Panc1 (cell line): Measurements from ENCODE around the gene PITX3. TPM values are rescaled to one million over a fixed set of nuclear protein-coding genes. Genes with fewer than 3 reads are reported as not detected.

Experiments
- ATAC-seq: fragments of 200-7000 bp; cut with Tn5 transposase; 2 replicates; pipeline ENCODE4 v1.9.1; 2020; ENCODE audit warnings: mild to moderate bottlenecking, moderate library complexity
- BruUV-seq: library from RNA; stranded (reverse); fragments of 400-500 nt; replicated peaks from 2 replicates; lab custom pipeline; 2021; lab: Mats Ljungman, UMichigan
- CTCF ChIA-PET: fragments of 300-600 bp; sonication (Branson Sonifier 250); formaldehyde crosslinking; loops from one replicate; lab custom pipeline; 2022; ENCODE audit warnings: antibody characterized with exemption; lab: Charles Lee
- POLR2A ChIA-PET: fragments of 300-600 bp; sonication (Branson Sonifier 250); formaldehyde crosslinking; loops from one replicate; lab custom pipeline; 2022; ENCODE audit warnings: antibody characterized with exemption; lab: Charles Lee
- DNase-seq: peaks from one replicate; pipeline ENCODE4 v3.0.0-alpha.2; 2010; ENCODE audit warnings: low read depth, low spot score
- H3K27ac ChIP-seq: 2 replicates; pipeline ENCODE4 v1.5.1; 2011; ENCODE audit warnings: mild to moderate bottlenecking, low read length, inconsistent platforms
- H3K27me3 ChIP-seq: fragments of 200-500 bp; sonication (Bioruptor generic); 2 replicates; pipeline ENCODE4 v1.6.0; 2014; ENCODE audit warnings: low read length, inconsistent platforms; ENCODE audit not compliant: control insufficient read depth, insufficient read depth
- H3K36me3 ChIP-seq: fragments of 200-500 bp; sonication (Bioruptor generic); 2 replicates; pipeline ENCODE4 v1.5.1; 2014; ENCODE audit warnings: inconsistent platforms, mild to moderate bottlenecking, low read length, moderate library complexity; ENCODE audit not compliant: control insufficient read depth, insufficient read depth
- H3K4me1 ChIP-seq: 2 replicates; pipeline ENCODE4 v1.5.1; 2011; ENCODE audit warnings: inconsistent platforms, mild to moderate bottlenecking, low read length, moderate library complexity; ENCODE audit not compliant: control insufficient read depth, insufficient read depth
- H3K4me3 ChIP-seq, 2 experiments: 2 replicates each; pipeline ENCODE4 v1.5.1; 2011 to 2012; ENCODE audit warnings: low read depth in 2 of 2, low read length in 2 of 2, mild to moderate bottlenecking in 2 of 2, inconsistent platforms in 1 of 2, moderate library complexity in 1 of 2
- H3K9me3 ChIP-seq: fragments of 200-500 bp; sonication (Bioruptor generic); 2 replicates; pipeline ENCODE4 v1.5.1; 2014; ENCODE audit warnings: low read depth, mild to moderate bottlenecking, inconsistent platforms, low read length, moderate library complexity; ENCODE audit not compliant: control insufficient read depth, insufficient read depth
- CTCF ChIP-seq: fragments of 450-650 bp; IDR thresholded peaks from 2 replicates; pipeline ENCODE4 v1.5.1; 2017; ENCODE audit warnings: mild to moderate bottlenecking
- POLR2AphosphoS5 ChIP-seq: IDR thresholded peaks from 2 replicates; pipeline ENCODE4 v1.6.1; 2012; ENCODE audit warnings: mild to moderate bottlenecking, low read depth, low read length, moderate library complexity
- REST ChIP-seq, 2 experiments: IDR thresholded peaks; 2 replicates each; pipeline ENCODE4 v1.6.1; 2011 to 2012; ENCODE audit warnings: low read depth in 2 of 2, control low read depth in 1 of 2, low read length in 1 of 2, mild to moderate bottlenecking in 1 of 2, moderate library complexity in 1 of 2; ENCODE audit not compliant: insufficient read depth in 1 of 2
- SIN3A ChIP-seq: IDR thresholded peaks from 2 replicates; pipeline ENCODE4 v1.6.1; 2012; ENCODE audit warnings: low read depth, mild to moderate bottlenecking, low read length, moderate library complexity, borderline replicate concordance; ENCODE audit not compliant: insufficient read depth
- TCF7L2 ChIP-seq: IDR thresholded peaks from 2 replicates; pipeline ENCODE4 v1.6.1; 2011; ENCODE audit warnings: mild to moderate bottlenecking, low read depth, low read length, inconsistent platforms
- in situ Hi-C: cut with HindIII; loops from 2 replicates; pipeline ENCODE4 v1.10.0; 2016; ENCODE audit warnings: low sequenced_read_pairs, low pct_unique_long_range_greater_than_20kb
- intact Hi-C: fragments of 100-400 bp; cut with micrococcal nuclease; formaldehyde crosslinking; loops from one replicate; pipeline ENCODE4 v1.10.0; 2022; ENCODE audit not compliant: unreplicated experiment
- total RNA-seq: library from RNA; stranded (reverse); gene quantifications from one replicate; pipeline ENCODE4 v1.2.1, GENCODE V29; 2021; ENCODE audit not compliant: unreplicated experiment

PITX3 gene
- total RNA-seq, 1 experiment from 2014 or later, result 0.49 TPM

GRCh38 chr10:102287538-102287937 is 46.2 kb upstream of the PITX3 start:
- ATAC-seq (no peak), DNase-seq (no peak)
- in situ Hi-C loops, result no loop called here
- CTCF ChIA-PET, result no interaction called here
- no peak overlapping the region for H3K4me3 ChIP-seq
- H3K36me3 ChIP-seq, result 0 out of 2 replicates have a peak, but pooled peaks cover 2% of the 10 kb centered on the region
- POLR2A ChIA-PET, result no interaction called here
- intact Hi-C loops, result no loop called here
- no peaks in the 10 kb centered on the region for H3K27me3 ChIP-seq
- no peaks in the 10 kb centered on the region for H3K4me1 ChIP-seq
- no peaks in the 10 kb centered on the region for H3K9me3 ChIP-seq
- TF ChIP-seq REST (IDR thresholded peaks at IDR 0.05; ENCODE audit: insufficient read depth in 1 of 2, low read depth in 2 of 2, low read length in 1 of 2), result no peak
- no peak for TF ChIP-seq CTCF
- TF ChIP-seq POLR2AphosphoS5, result no peak
- TF ChIP-seq TCF7L2, result no peak
- H3K27ac ChIP-seq, result no peak overlapping the region
- no TSS peak for BruUV-seq

GRCh38 chr10:102286216-102286615 is 44.9 kb upstream of the PITX3 start:
- CTCF ChIA-PET, result no interaction called here

More at GRCh38 chr10:102286216-102286615, 44.9 kb upstream of the PITX3 start:
- no peak for TF ChIP-seq POLR2AphosphoS5
- TF ChIP-seq SIN3A, result no peak
- TF ChIP-seq TCF7L2, result no peak
- no peak for TF ChIP-seq CTCF
- no peak for TF ChIP-seq REST (IDR thresholded peaks at IDR 0.05; ENCODE audit: insufficient read depth in 1 of 2, low read depth in 2 of 2, low read length in 1 of 2)
- no TSS peak for BruUV-seq
- Histone ChIP-seq H3K9me3 (no peaks in the 10 kb centered on the region), H3K36me3 (0 out of 2 replicates have a peak, but pooled peaks cover 5% of the 10 kb centered on the region), H3K4me3 (no peak overlapping the region), H3K4me1 (no peaks in the 10 kb centered on the region), H3K27ac (no peak overlapping the region), H3K27me3 (no peaks in the 10 kb centered on the region)
- ATAC-seq, result no peak
- no peak for DNase-seq
- in situ Hi-C loops (no loop called here), intact Hi-C loops (no loop called here)
- POLR2A ChIA-PET, result no interaction called here
